SK-N-SH treated with all-trans-retinoic acid at 6 μM for 48 hours (cell line): ENCODE results near the gene MNX1.

Experiments
- ATAC-seq: fragments of 200-7000 bp; cut with Tn5 transposase; 3 replicates; pipeline ENCODE4 v1.9.1; 2020; ENCODE audit warnings: mild to moderate bottlenecking, moderate library complexity
- ARNTL ChIP-seq: fragments of 450-650 bp; formaldehyde crosslinking; IDR thresholded peaks from 2 replicates; pipeline ENCODE4 v1.5.0; 2020; ENCODE audit warnings: low read depth, mild to moderate bottlenecking, moderate library complexity, borderline replicate concordance
- CREB5 ChIP-seq: fragments of 250-450 bp; sonication (Bioruptor Pico); IDR thresholded peaks from 2 replicates; pipeline ENCODE4 v1.5.1; 2020; ENCODE audit warnings: low read depth, mild to moderate bottlenecking, moderate library complexity
- CSDC2 ChIP-seq: fragments of 250-450 bp; sonication (Bioruptor Pico); IDR thresholded peaks from 2 replicates; pipeline ENCODE4 v1.5.0; 2020; ENCODE audit warnings: mild to moderate bottlenecking, moderate library complexity
- CSRNP3 ChIP-seq: fragments of 250-450 bp; sonication (Bioruptor Pico); IDR thresholded peaks from 2 replicates; pipeline ENCODE4 v1.5.1; 2021; ENCODE audit warnings: mild to moderate bottlenecking, moderate library complexity
- ESRRG ChIP-seq: fragments of 250-450 bp; sonication (Bioruptor Pico); IDR thresholded peaks from 2 replicates; pipeline ENCODE4 v1.6.1; 2021; ENCODE audit warnings: mild to moderate bottlenecking
- GLIS3 ChIP-seq: fragments of 250-450 bp; sonication (Bioruptor Pico); IDR thresholded peaks from 2 replicates; pipeline ENCODE4 v1.5.0; 2020; ENCODE audit warnings: mild to moderate bottlenecking, moderate library complexity
- ISL1 ChIP-seq: fragments of 250-450 bp; sonication (Bioruptor Pico); IDR thresholded peaks from 2 replicates; pipeline ENCODE4 v2.1.2; 2022; ENCODE audit warnings: mild to moderate bottlenecking, moderate library complexity
- OSR1 ChIP-seq: fragments of 250-450 bp; sonication (Bioruptor Pico); IDR thresholded peaks from 2 replicates; pipeline ENCODE4 v1.8.0; 2022; ENCODE audit warnings: moderate library complexity, mild to moderate bottlenecking, inconsistent platforms
- PATZ1 ChIP-seq: fragments of 250-450 bp; sonication (Bioruptor Pico); IDR thresholded peaks from 2 replicates; pipeline ENCODE4 v1.8.0; 2020; ENCODE audit warnings: mild to moderate bottlenecking, moderate library complexity, borderline replicate concordance
- POU6F1 ChIP-seq: fragments of 250-450 bp; sonication (Bioruptor Pico); IDR thresholded peaks from 2 replicates; pipeline ENCODE4 v1.8.0; 2021; ENCODE audit warnings: low read depth, mild to moderate bottlenecking, moderate library complexity, borderline replicate concordance
- PPARA ChIP-seq: fragments of 250-450 bp; sonication (Bioruptor Pico); IDR thresholded peaks from 2 replicates; pipeline ENCODE4 v1.5.0; 2020; ENCODE audit warnings: mild to moderate bottlenecking, borderline replicate concordance
- RARB ChIP-seq: fragments of 250-450 bp; sonication (Bioruptor Pico); IDR thresholded peaks from 2 replicates; pipeline ENCODE4 v1.8.0; 2021; ENCODE audit warnings: mild to moderate bottlenecking, moderate library complexity
- SNAI2 ChIP-seq: fragments of 250-450 bp; sonication (Bioruptor Pico); IDR thresholded peaks from 2 replicates; pipeline ENCODE4 v1.5.0; 2020; ENCODE audit warnings: mild to moderate bottlenecking, moderate library complexity
- TCF4 ChIP-seq: fragments of 250-450 bp; sonication (Bioruptor Pico); IDR thresholded peaks from 2 replicates; pipeline ENCODE4 v1.8.0; 2021; ENCODE audit warnings: mild to moderate bottlenecking, moderate library complexity, borderline replicate concordance
- TOX ChIP-seq: fragments of 250-450 bp; sonication (Bioruptor Pico); IDR thresholded peaks from 2 replicates; pipeline ENCODE4 v1.8.0; 2021; ENCODE audit warnings: mild to moderate bottlenecking, moderate library complexity, borderline replicate concordance
- TSHZ2 ChIP-seq: fragments of 250-450 bp; sonication (Bioruptor Pico); IDR thresholded peaks from 2 replicates; pipeline ENCODE4 v1.5.0; 2020; ENCODE audit warnings: mild to moderate bottlenecking, moderate library complexity
- ZC3H10 ChIP-seq: fragments of 250-450 bp; sonication (Bioruptor Pico); IDR thresholded peaks from 2 replicates; pipeline ENCODE4 v1.5.1; 2021; ENCODE audit warnings: mild to moderate bottlenecking, moderate library complexity
- ZFP3 ChIP-seq: fragments of 250-450 bp; sonication (Bioruptor Pico); IDR thresholded peaks from 2 replicates; pipeline ENCODE4 v1.5.0; 2020; ENCODE audit warnings: mild to moderate bottlenecking, moderate library complexity
- ZFP30 ChIP-seq: fragments of 450-650 bp; formaldehyde crosslinking; IDR thresholded peaks from 2 replicates; pipeline ENCODE4 v1.5.0; 2022; ENCODE audit warnings: mild to moderate bottlenecking, moderate library complexity
- ZNF565 ChIP-seq: fragments of 450-650 bp; formaldehyde crosslinking; conservative IDR thresholded peaks from 2 replicates; pipeline ENCODE4 v1.5.0; 2020; ENCODE audit warnings: low read depth, mild to moderate bottlenecking, moderate library complexity
- ZNF8 ChIP-seq: fragments of 450-650 bp; formaldehyde crosslinking; IDR thresholded peaks from 2 replicates; pipeline ENCODE4 v1.5.0; 2020; ENCODE audit warnings: mild to moderate bottlenecking, moderate library complexity

MNX1 gene

GRCh38 chr7:156999958-157000726 lies 10.3 kb downstream of the MNX1 start:
- no peak for ATAC-seq
- TF ChIP-seq TCF4 (CRISPR knock-in tag) (no peak), PATZ1 (CRISPR knock-in tag) (no peak), GLIS3 (no peak)
- TF ChIP-seq, all 23 proteins: peak for 0

GRCh38 chr7:156998988-156999957 lies 11.2 kb downstream of the MNX1 start:
- no peak for ATAC-seq
- TF ChIP-seq ISL1 (CRISPR knock-in tag) (no peak), POU6F1 (CRISPR knock-in tag) (no peak), ZFP3 (CRISPR knock-in tag) (no peak), ESRRG (no peak), PPARA (CRISPR knock-in tag) (no peak), OSR1 (CRISPR knock-in tag) (no peak), TSHZ2 (no peak), RARB (CRISPR knock-in tag) (no peak), ZNF565 (no peak), ZNF8 (CRISPR knock-in tag) (no peak), SNAI2 (CRISPR knock-in tag) (no peak), CSDC2 (no peak), CREB5 (no peak), ZC3H10 (no peak), CSRNP3 (no peak), PATZ1 (CRISPR knock-in tag) (no peak), ZFP30 (no peak), ARNTL (CRISPR knock-in tag) (no peak), TCF4 (CRISPR knock-in tag) (no peak), TOX (no peak)
